ENCODE data around the gene UGT1A1. TPM values are rescaled to one million over a fixed set of nuclear protein-coding genes. Genes with fewer than 3 reads are reported as not detected.

The UGT1A1 gene
- total RNA-seq, 4 donors from 2014 or later, result 2.3 to 7.1 (median 3.4) TPM

GRCh38 chr2:233813236-233814055 is 53.4 kb downstream of the UGT1A1 start:
- intact Hi-C loops (cut with DNase I), result no loop called here
- 86 to 93% methylated on average over 2 of the region's 3 CpGs for WGBS, 2 donors
- Histone ChIP-seq H3K27me3 (peaks cover 0 to 24% (median 0%) of the 10 kb centered on the region in 4 donors), H3K36me3 (no peaks in the 10 kb centered on the region), H3K4me1 (no peaks in the 10 kb centered on the region), H3K4me3 (no peak overlapping the region), H3K27ac (no peak overlapping the region), H3K9me3 (no peaks in the 10 kb centered on the region)
- no peak for DNase-seq
- TF ChIP-seq POLR2A (IDR thresholded peaks at IDR 0.05) (no peak), CTCF (IDR thresholded peaks at IDR 0.05) (no peak)

- TF ChIP-seq CTCF (IDR thresholded peaks at IDR 0.05), result no peak
- TF ChIP-seq POLR2A (IDR thresholded peaks at IDR 0.05), result no peak
- H3K9me3 ChIP-seq, result no peaks in the 10 kb centered on the region
- no peaks in the 10 kb centered on the region for H3K4me1 ChIP-seq
- H3K4me3 ChIP-seq, result no peak overlapping the region
- 36 to 42% methylated on average over 1 to 2 of the region's 2 CpGs for WGBS, 2 donors
- H3K27ac ChIP-seq, result no peak overlapping the region
- no peaks in the 10 kb centered on the region for H3K36me3 ChIP-seq
- intact Hi-C loops (cut with DNase I), result no loop called here
- no peak for DNase-seq
- peaks cover 0 to 16% (median 0%) of the 10 kb centered on the region in 4 donors for H3K27me3 ChIP-seq
These were observed 54.2 kb downstream of the UGT1A1 start for GRCh38 chr2:233814056-233814835.

GRCh38 chr2:233815861-233816260 is 55.8 kb downstream of the UGT1A1 start:
- Histone ChIP-seq H3K4me3 (no peak overlapping the region), H3K9me3 (no peaks in the 10 kb centered on the region), H3K27ac (no peak overlapping the region), H3K4me1 (no peaks in the 10 kb centered on the region), H3K36me3 (no peaks in the 10 kb centered on the region), H3K27me3 (peaks cover 0 to 10% (median 0%) of the 10 kb centered on the region in 4 donors)
- intact Hi-C loops (cut with DNase I), result no loop called here
- DNase-seq, result no peak
- TF ChIP-seq POLR2A (IDR thresholded peaks at IDR 0.05) (no peak), CTCF (IDR thresholded peaks at IDR 0.05) (no peak)
- 78 to 83% methylated on average over 6 of the region's 6 CpGs for WGBS, 2 donors

GRCh38 chr2:233816334-233816733 is 56.3 kb downstream of the UGT1A1 start:
- intact Hi-C loops (cut with DNase I), result no loop called here
- Histone ChIP-seq H3K4me1 (no peaks in the 10 kb centered on the region), H3K4me3 (no peak overlapping the region), H3K9me3 (no peaks in the 10 kb centered on the region), H3K27me3 (peaks cover 0 to 6% (median 0%) of the 10 kb centered on the region in 4 donors), H3K27ac (no peak overlapping the region), H3K36me3 (no peaks in the 10 kb centered on the region)
- TF ChIP-seq POLR2A (IDR thresholded peaks at IDR 0.05) (no peak), CTCF (IDR thresholded peaks at IDR 0.05) (no peak)
- no peak for DNase-seq
- 33 to 36% methylated on average over 2 of the region's 2 CpGs for WGBS, 2 donors

- TF ChIP-seq CTCF (IDR thresholded peaks at IDR 0.05) (no peak), POLR2A (IDR thresholded peaks at IDR 0.05) (no peak)
- DNase-seq, result no peak
- WGBS, 2 donors, result 70 to 88% methylated on average over 4 of the region's 4 CpGs
These were observed 56.7 kb downstream of the UGT1A1 start for GRCh38 chr2:233816771-233817170.

More at GRCh38 chr2:233816771-233817170, 56.7 kb downstream of the UGT1A1 start:
- Histone ChIP-seq H3K27ac (no peak overlapping the region), H3K4me1 (no peaks in the 10 kb centered on the region), H3K4me3 (no peak overlapping the region), H3K9me3 (no peaks in the 10 kb centered on the region), H3K36me3 (no peaks in the 10 kb centered on the region), H3K27me3 (peaks cover 0 to 1% (median 0%) of the 10 kb centered on the region in 4 donors)
- intact Hi-C loops (cut with DNase I), result no loop called here

All from esophagus squamous epithelium (tissue), 5 donors.